Left kidney (tissue), 2 donors: ENCODE data around the gene KSR1. TPM values are rescaled to one million over a fixed set of nuclear protein-coding genes. Genes with fewer than 3 reads are reported as not detected.

Experiments
- DNase-seq: peaks from one replicate; pipeline ENCODE4 v3.0.0-alpha.2; 2013
- polyA plus RNA-seq: library from polyadenylated mRNA; unstranded; fragments of 120-200 nt; gene quantifications from one replicate; pipeline ENCODE4 v1.2.1, GENCODE V29; 2013; ENCODE audit not compliant: insufficient read length

Gene KSR1
- polyA plus RNA-seq, 1 donor: 73.5 TPM

GRCh38 chr17:27535178-27535928 is 79.1 kb downstream of the KSR1 start:
- no peak for DNase-seq

DNA sequence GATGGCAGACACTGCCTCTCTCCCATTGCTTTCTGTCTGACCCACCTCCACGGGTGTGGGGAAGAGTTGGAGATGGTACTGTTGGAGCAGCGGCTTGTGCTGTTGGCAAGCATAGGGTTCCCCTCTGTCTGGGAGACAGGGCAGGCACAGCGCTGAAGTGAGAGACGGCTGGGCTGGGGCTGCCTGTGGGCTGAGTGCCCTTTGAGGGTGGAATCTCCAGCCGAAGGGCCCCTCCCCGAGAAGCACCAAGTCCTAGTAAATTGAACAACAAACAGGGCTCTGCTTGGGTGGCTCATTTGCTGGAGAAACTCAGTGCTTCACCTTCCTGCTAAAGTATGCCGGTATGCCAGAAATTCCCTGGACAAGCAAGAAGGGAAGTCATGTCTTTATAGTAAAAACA is 79.7 kb downstream of the KSR1 start:
- DNase-seq: no peak

GRCh38 chr17:27536781-27537180 is 80.5 kb downstream of the KSR1 start:
- no peak for DNase-seq

DNA sequence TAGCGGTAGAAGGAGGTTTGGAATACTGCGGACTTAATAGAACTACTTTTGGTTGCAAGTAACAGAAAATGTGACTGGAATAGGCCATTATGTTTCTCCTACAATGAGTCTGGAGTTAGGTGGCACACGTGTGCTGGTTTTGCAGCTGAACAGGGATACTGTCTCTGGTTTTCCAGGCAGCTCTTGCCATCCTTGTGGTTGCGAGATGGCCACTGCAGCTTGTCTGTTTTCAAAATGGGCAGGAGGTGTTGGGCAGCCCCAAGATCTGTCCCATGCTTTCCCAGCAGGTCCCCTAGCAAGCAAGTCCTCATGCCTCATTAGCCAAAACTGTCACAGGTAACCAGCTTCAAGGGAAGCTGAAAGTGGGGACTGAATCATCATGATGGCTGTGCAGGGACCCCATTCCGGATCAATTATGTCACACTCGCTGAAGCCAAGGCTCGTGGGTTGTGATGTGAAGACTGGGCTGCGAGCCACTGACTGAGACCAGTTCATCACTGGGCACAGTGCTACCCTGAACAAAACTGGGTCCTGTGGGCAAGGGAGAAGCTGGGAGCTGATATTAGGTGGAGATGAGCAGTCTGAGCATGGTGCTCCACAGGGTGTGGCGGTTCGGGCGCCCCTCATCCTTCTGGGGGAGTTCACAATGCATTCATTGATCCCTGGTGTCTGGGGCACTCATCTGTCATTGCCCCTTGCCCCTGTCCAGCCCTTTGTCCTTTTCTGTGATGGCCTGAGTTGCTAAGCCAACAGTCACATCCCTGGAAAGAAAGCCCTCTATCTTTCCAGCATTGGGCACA is 82.1 kb downstream of the KSR1 start:
- no peak for DNase-seq

DNA sequence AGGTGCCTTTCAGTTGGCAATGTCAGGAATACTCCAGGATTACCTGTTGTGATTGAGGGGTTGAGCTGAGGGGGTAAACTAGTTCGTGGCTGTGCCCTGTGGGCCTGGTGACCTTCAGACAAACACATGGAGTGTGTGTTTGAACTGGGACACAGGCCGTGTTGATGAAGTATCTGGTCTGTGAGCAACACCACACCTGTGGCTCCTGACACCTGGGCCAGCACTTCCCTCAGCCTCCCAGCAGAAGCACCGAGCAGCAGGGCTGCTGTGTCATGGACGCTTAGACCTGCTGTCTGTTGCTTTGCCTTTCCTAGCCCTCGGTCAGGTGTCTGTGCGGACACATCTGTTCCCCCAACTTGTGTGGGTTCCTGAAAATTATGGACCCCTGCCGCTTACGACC is 82.9 kb downstream of the KSR1 start:
- no peak for DNase-seq

DNA sequence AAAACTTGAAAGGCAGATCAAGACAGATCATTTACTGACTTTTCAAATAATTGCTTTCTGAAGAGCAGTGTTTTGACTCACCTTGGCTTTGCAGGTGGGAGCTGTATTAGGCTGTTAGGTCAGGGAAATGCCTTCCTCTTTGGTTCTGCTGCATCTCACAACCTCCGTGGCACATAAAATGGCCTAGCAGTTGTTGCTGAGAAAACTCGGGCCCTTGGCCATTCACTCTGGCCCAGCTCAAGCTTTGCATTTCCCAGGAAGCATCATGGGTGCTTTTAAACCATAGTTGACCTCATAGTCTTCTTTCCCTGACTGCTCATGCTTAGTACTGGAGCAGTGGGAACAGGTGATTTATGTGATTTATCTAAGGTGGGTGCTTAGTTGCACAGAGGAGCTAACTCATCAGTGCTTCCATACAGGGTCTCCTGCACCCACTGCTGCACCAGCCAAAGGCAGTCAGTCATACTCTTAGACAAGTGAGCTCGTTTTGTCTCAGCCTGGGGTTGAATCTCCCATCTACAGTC is 83.6 kb downstream of the KSR1 start:
- DNase-seq: no peak

DNA sequence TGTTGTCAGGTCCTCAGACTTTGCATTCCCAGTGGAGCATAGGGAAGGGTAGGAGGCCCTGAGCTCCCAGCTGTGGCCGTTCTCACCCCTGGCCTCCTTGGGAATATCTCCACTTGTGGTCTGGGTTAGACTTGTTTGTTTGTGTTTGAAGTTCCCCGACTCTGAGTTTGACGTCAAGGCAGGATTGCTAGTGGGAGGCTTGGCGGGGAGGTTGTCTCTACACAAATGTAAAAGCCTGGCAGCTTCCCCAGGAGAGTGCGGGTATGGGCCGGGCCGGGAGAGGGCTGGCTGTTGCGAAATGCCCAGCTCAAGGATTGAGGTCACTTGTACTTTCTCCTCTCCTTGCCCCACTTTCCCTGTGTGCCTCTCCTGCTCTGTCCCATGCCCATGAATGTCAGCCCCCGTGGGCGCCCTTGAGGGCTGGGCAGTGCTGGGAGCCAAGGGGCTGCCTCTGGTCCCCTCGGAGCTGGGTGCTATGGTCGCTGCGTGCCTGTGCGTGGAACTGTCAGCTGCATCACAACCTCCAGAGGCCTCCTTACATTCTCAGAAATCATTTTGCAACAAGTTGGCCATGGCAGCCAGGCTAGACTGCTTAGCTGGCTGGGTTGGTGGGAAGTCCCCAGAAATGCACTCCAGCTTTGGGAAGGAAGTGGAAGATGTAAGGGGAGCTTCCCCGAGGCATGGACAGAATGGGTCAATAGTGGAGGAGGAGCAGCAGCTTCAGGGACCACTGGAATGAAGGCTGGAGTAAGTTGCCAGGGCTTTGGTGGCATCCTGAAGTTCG is 84.3 kb downstream of the KSR1 start:
- DNase-seq: no peak

DNA sequence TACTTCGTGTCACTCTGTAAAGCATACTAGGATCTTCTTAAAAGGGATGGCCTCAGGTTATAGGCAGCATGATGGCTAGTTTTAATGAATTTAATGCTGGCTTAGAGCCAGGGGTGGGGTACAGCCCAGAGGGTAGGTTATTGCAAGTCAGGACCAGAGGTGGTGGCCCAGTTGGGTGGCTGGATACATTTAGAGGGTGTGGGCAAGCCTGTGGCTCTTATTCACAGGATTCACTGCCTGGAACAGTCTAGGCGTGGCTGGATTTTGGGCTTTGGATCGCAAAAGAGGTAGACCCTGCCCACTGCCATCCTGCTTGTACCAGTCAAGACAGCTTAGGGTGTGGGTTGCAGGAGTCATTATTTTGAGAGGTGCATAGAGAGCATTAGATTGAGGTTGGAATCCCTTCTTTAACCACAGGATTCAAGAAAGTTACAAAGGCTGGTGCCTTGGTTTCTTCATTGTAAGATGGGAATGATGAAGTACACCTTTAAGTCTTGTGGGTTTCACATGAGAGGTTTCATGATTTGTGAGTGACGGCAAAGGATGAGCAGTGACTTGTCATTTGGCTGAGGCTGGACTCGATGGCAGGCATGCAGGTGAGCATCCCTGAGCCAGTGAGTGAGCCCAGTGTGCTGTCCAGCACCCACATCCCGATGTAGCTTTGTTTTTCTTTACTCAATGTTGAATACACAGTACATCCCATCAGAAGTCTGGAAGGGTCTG is 85.2 kb downstream of the KSR1 start:
- no peak for DNase-seq

GRCh38 chr17:27542841-27543463 is 86.7 kb downstream of the KSR1 start:
- DNase-seq: no peak

- DNase-seq: no peak
Measured at GRCh38 chr17:27543464-27543856, 87.2 kb downstream of the KSR1 start.

GRCh38 chr17:27543958-27544349 is 87.7 kb downstream of the KSR1 start:
- DNase-seq: no peak

DNA sequence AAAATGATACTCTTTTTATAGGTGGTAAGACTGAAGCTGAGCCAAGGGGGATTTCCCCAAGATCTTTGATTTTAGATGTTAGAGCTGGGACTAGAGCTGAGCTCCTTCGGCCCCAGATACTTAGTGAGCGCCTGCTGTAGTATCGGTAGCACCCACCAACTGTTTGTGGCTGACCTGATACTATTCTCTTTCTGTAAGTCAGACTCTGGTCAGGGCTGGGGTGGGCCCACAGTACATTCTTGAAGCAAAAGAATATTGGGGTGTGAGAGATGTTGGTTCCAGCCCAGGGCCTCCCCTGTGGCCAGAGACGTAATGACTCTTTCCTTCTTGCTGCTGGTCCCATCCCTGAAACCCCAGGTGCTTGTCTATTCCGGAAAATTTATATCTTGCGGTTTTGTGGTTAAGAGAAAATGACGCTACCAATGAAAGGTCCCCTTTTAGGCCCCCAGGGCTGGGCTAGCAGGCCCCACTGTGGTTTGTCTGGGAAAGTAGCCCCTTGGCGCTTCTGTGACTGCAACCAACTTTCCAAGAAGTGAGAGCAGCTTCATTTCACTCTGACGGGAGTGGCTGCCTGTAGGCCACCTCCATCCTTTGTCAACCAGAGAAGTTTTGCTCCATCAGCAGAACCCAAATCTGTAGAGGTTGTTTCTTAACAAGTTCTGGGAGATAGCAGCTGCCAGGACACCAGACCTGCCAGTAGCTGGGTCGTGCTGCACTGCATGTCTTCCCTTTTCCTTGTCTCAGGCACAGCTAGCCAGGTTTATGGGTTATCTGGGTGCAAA is 88.3 kb downstream of the KSR1 start:
- no peak for DNase-seq

GRCh38 chr17:27545562-27546229 is 89.4 kb downstream of the KSR1 start:
- no peak for DNase-seq

- no peak for DNase-seq
Measured at GRCh38 chr17:27546624-27547300, 90.5 kb downstream of the KSR1 start.

GRCh38 chr17:27547301-27547683 is 91.0 kb downstream of the KSR1 start:
- DNase-seq: no peak

- DNase-seq: no peak
Measured at GRCh38 chr17:27548369-27548768, 92.1 kb downstream of the KSR1 start.

DNA sequence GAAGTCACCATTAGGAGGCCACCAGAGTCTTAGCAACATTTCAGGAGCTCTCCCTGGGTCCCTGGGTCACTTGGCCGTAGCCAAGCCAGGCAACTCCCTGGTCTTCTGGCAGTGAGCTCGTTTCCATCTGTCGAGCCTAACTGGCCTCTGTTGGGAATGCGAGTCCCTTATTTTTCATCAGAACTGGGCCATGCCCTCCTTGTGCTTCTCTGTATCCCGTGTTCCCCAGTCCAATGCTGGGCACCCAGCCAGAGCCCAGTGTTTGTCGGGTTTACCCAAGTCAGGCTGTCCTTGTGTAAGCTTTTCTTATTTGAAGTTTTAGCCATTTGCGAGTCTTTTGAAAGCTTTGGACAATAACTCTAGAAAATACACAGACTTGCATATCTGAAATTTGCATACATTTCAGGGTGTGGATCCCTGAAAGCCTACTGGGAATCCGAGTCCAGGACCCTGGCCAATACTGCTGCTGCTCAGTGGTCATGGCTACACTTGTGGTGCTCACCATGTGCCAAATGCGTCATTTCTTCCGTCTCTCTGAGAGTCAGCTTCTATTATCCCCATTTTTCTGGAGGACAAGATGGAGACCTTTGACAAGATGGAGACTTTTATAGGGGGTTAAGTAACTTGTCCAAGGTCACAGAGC is 93.1 kb downstream of the KSR1 start:
- DNase-seq: no peak

- DNase-seq: no peak
Measured at GRCh38 chr17:27550291-27550930, 94.2 kb downstream of the KSR1 start.
